Thoracic aorta (tissue), 2 donors: ENCODE measurements around the gene TRRAP. TPM values are rescaled to one million over a fixed set of nuclear protein-coding genes. Genes with fewer than 3 reads are reported as not detected.

Experiments used
- ATAC-seq: fragments of 150-250 bp; one replicate; pipeline ENCODE4 v1.8.0; 2017; ENCODE audit warnings: low read depth; ENCODE audit not compliant: insufficient number of reproducible peaks, low FRiP score
- DNase-seq: peaks from one replicate; pipeline ENCODE4 v3.0.0-alpha.2; 2020; ENCODE audit warnings: low spot score
- H3K27ac ChIP-seq, 2 donors: fragments of 200-600 bp; sonication (generic); 1 replicate in 1 of 2; 2 replicates in 1 of 2; pipeline ENCODE4 v1.5.1; 2016; ENCODE audit warnings: mild to moderate bottlenecking in 2 of 2, moderate library complexity in 2 of 2
- H3K27me3 ChIP-seq: fragments of 200-600 bp; sonication (generic); replicated peaks from 2 replicates; pipeline ENCODE4 v1.6.0; 2016; ENCODE audit warnings: mild to moderate bottlenecking; ENCODE audit not compliant: insufficient read depth
- H3K36me3 ChIP-seq: fragments of 200-600 bp; sonication (generic); one replicate; pipeline ENCODE4 v1.5.1; 2016
- H3K4me1 ChIP-seq, 2 donors: fragments of 200-600 bp; sonication (generic); 1 replicate in 1 of 2; 2 replicates in 1 of 2; pipeline versions ENCODE4 v1.5.1 to v1.6.0; 2016; ENCODE audit warnings: low read depth in 2 of 2, mild to moderate bottlenecking in 1 of 2; ENCODE audit not compliant: control insufficient read depth in 1 of 2
- H3K4me3 ChIP-seq: fragments of 200-600 bp; sonication (generic); 2 replicates; pipeline ENCODE4 v1.5.1; 2016; ENCODE audit warnings: mild to moderate bottlenecking
- H3K9me3 ChIP-seq: fragments of 200-600 bp; sonication (generic); 2 replicates; pipeline ENCODE4 v1.5.1; 2016
- total RNA-seq, 2 donors: library from RNA; depleted of rRNA; stranded (reverse); fragments of >200 nt; gene quantifications; one replicate each; pipeline versions ENCODE4 v1.1.0 to v1.2.3, GENCODE V29; 2016
- TF ChIP-seq, protein P1 (sequence below): fragments of 200-600 bp; sonication (generic); IDR thresholded peaks from one replicate; pipeline ENCODE4 v1.5.1; 2019; ENCODE audit warnings: antibody characterized with exemption

TRRAP gene
- total RNA-seq, 2 donors from 2014 or later, result 44.8 to 49.5 TPM

DNA sequence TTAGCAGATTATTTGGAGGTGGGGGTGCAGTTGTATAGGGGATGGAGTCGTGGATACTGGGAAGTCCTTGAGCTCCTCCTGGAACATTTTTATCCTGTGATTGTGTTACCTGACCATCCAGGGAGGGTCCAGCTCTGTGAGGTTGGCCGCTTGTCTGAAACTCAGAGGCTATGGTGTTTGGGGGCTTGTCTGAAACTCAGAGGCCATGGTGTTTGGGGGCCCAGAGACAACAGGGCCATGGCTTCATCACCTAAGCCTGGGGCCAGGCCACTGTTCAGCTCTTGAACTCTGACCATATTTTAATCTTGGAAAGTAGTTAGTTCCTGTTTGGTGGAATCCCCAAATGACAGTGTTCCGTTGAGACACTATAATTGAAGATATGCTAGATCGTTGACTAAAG is 66.1 kb downstream of the TRRAP start:
- no peak for ATAC-seq
- Histone ChIP-seq H3K4me1 (peaks cover 0 to 9% of the 10 kb centered on the region in 2 donors), H3K9me3 (no peaks in the 10 kb centered on the region), H3K36me3 (peaks cover 28% of the 10 kb centered on the region), H3K27ac (no peak overlapping the region), H3K27me3 (no peaks in the 10 kb centered on the region), H3K4me3 (no peak overlapping the region)
- TF ChIP-seq, protein P1, sequence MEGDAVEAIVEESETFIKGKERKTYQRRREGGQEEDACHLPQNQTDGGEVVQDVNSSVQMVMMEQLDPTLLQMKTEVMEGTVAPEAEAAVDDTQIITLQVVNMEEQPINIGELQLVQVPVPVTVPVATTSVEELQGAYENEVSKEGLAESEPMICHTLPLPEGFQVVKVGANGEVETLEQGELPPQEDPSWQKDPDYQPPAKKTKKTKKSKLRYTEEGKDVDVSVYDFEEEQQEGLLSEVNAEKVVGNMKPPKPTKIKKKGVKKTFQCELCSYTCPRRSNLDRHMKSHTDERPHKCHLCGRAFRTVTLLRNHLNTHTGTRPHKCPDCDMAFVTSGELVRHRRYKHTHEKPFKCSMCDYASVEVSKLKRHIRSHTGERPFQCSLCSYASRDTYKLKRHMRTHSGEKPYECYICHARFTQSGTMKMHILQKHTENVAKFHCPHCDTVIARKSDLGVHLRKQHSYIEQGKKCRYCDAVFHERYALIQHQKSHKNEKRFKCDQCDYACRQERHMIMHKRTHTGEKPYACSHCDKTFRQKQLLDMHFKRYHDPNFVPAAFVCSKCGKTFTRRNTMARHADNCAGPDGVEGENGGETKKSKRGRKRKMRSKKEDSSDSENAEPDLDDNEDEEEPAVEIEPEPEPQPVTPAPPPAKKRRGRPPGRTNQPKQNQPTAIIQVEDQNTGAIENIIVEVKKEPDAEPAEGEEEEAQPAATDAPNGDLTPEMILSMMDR, result no peak
- no peak for DNase-seq

DNA sequence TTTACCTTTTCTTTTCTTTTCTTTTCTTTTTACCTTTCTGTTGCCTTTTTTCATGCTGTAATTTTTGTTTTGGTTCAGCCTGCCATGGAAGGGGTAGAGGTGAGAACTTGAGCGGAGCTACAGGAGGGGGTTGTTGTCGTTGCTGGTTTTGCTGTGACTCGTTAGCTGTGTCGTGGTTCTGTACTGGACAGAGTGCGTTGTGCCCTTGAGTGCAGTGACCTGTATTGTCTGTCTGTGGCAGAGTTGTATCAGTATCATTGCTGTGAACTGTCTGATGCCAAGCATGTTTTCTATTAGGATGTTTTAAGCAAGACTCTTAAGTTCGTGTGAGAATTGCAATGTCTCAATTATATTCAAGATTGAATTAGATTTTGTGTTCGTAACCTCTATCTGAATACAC is 67.5 kb downstream of the TRRAP start:
- no peak for ATAC-seq
- Histone ChIP-seq H3K4me1 (peaks cover 0 to 1% of the 10 kb centered on the region in 2 donors), H3K36me3 (peaks cover 43% of the 10 kb centered on the region)

DNA sequence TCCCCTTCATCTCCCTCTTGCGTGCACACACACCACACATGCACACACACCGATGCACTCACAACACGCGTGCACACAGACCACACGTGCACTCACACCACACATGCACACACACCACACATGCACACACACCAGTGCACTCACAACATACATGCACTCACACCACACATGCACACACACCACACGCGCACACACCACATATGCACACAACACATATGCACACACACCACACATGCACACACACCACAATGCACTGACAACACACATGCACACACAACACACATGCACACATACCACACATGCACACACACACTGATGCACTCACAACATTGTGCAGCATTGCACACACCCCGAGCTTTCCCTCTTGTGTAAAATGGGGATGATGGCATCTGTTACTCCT is 68.1 kb downstream of the TRRAP start:
- TF ChIP-seq, protein P1, result no peak
- H3K4me1 ChIP-seq, result no peaks in the 10 kb centered on the region
- no peaks in the 10 kb centered on the region for H3K27me3 ChIP-seq
- no peaks in the 10 kb centered on the region for H3K9me3 ChIP-seq
- H3K4me3 ChIP-seq, result no peak overlapping the region
- H3K36me3 ChIP-seq, result peaks cover 46% of the 10 kb centered on the region
- ATAC-seq (no peak), DNase-seq (no peak)
- H3K27ac ChIP-seq, result no peak overlapping the region

More for the DNA sequence above, 67.5 kb downstream of the TRRAP start:
- DNase-seq, result no peak
- Histone ChIP-seq H3K27me3 (no peaks in the 10 kb centered on the region), H3K4me3 (no peak overlapping the region), H3K27ac (no peak overlapping the region), H3K9me3 (no peaks in the 10 kb centered on the region)
- TF ChIP-seq, protein P1, result no peak

DNA sequence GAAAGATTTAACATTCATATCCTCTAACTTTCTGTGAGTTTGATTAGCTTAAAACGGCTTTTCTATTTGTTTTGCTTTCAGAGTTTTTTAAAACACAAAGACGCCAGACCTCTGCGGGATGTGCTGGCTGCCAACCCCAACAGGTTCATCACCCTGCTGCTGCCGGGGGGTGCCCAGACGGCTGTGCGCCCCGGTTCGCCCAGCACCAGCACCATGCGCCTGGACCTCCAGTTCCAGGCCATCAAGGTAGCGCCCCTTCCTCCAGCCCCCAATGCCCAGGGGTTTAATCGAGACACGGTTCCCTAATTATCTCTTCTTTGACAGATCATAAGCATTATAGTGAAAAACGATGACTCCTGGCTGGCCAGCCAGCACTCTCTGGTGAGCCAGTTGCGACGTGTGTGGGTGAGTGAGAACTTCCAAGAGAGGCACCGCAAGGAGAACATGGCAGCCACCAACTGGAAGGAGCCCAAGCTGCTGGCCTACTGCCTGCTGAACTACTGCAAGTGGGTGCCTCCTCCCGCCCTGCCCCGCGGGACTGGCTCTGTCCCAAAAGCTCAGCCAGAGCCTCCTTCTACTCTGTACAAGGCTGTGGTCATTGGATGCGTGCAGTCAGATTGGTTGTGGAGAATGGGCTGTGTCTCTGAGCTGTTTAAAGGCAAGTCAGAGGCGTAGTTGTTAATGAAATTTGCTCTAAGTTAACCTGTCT is 71.2 kb downstream of the TRRAP start:
- ATAC-seq (no peak), DNase-seq (no peak)
- Histone ChIP-seq H3K9me3 (no peaks in the 10 kb centered on the region), H3K4me3 (no peak overlapping the region), H3K4me1 (no peaks in the 10 kb centered on the region), H3K27me3 (no peaks in the 10 kb centered on the region), H3K27ac (no peak overlapping the region), H3K36me3 (peaks cover 63% of the 10 kb centered on the region)
- TF ChIP-seq, protein P1, result no peak

DNA sequence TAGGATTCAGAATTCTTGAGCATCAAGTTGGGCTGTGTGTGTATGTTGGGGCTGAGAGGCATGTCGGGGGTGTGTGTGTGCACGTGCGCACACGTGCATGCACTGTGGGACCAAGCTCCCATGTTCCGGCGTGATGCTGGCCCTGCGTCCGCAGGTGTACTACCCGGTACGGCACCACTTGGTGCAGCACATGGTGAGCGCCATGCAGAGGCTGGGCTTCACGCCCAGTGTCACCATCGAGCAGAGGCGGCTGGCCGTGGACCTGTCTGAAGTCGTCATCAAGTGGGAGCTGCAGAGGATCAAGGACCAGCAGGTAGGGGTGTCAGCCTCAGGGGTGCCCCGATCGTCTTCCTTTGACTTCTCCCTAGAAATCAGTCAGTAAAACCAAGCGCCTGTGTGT is 77.7 kb downstream of the TRRAP start:
- Histone ChIP-seq H3K36me3 (peaks cover 86% of the 10 kb centered on the region), H3K4me3 (no peak overlapping the region), H3K4me1 (no peaks in the 10 kb centered on the region), H3K27ac (no peak overlapping the region), H3K9me3 (no peaks in the 10 kb centered on the region), H3K27me3 (no peaks in the 10 kb centered on the region)
- ATAC-seq (no peak), DNase-seq (no peak)
- TF ChIP-seq, protein P1, result no peak
